T-helper 1 cell treated with Interleukin-12 subunit alpha and Interleukin-12 subunit beta and Interleukin-4 antibody, amounts not matched to agents 30 ng/mL and 1 ng/mL, for 36 hours (primary cell): ENCODE results near the gene OR10A3. TPM values are rescaled to one million over a fixed set of nuclear protein-coding genes. Genes with fewer than 3 reads are reported as not detected.

Experiments
- intact Hi-C: fragments of 100-400 bp; cut with micrococcal nuclease; formaldehyde crosslinking; loops from one replicate; pipeline ENCODE4 v1.15.1; 2024
- total RNA-seq: library from RNA; stranded (reverse); gene quantifications from 2 replicates; pipeline ENCODE4 v1.2.3, GENCODE V29; 2022

The OR10A3 gene
- total RNA-seq, 1 donor from 2014 or later: not detected

- intact Hi-C loops: no loop called here
Measured at GRCh38 chr11:7941146-7941545, 362 bp downstream of the OR10A3 start.

- intact Hi-C loops: no loop called here
Measured at GRCh38 chr11:7936615-7937014, 4.9 kb downstream of the OR10A3 start.

GRCh38 chr11:7931168-7931567 lies 10.3 kb downstream of the OR10A3 start, which contains the start of gene OR10A6:
OR10A6 (minus strand) TSS chr11:7931268; CDS start chr11:7928662, 2,606 bp downstream.
- intact Hi-C loops: no loop called here

GRCh38 chr11:7927635-7928034 lies 13.9 kb downstream of the OR10A3 start:
- intact Hi-C loops: no loop called here

GRCh38 chr11:7924536-7924935 lies 17.0 kb downstream of the OR10A3 start:
- intact Hi-C loops: no loop called here

GRCh38 chr11:7918141-7918540 lies 23.4 kb downstream of the OR10A3 start:
- intact Hi-C loops: no loop called here

GRCh38 chr11:7911011-7911410 lies 30.5 kb downstream of the OR10A3 start:
- intact Hi-C loops: no loop called here

GRCh38 chr11:7910286-7910788 lies 31.2 kb downstream of the OR10A3 start:
- intact Hi-C loops: no loop called here

GRCh38 chr11:7909585-7910285 lies 31.8 kb downstream of the OR10A3 start:
- intact Hi-C loops: no loop called here

- intact Hi-C loops: no loop called here
Measured at GRCh38 chr11:7907121-7907520, 34.4 kb downstream of the OR10A3 start.

GRCh38 chr11:7906481-7906880 lies 35.0 kb downstream of the OR10A3 start:
- intact Hi-C loops: no loop called here

- intact Hi-C loops: no loop called here
Measured at GRCh38 chr11:7905961-7906429, 35.5 kb downstream of the OR10A3 start.

- intact Hi-C loops: no loop called here
Measured at GRCh38 chr11:7905549-7905948, 36.0 kb downstream of the OR10A3 start.

GRCh38 chr11:7904917-7905316 lies 36.6 kb downstream of the OR10A3 start:
- intact Hi-C loops: no loop called here

- intact Hi-C loops: no loop called here
Measured at GRCh38 chr11:7903940-7904339, 37.6 kb downstream of the OR10A3 start.

- intact Hi-C loops: no loop called here
Measured at GRCh38 chr11:7901319-7901854, 40.1 kb downstream of the OR10A3 start.

GRCh38 chr11:7900686-7901085 lies 40.8 kb downstream of the OR10A3 start:
- intact Hi-C loops: no loop called here

- intact Hi-C loops: no loop called here
Measured at GRCh38 chr11:7899418-7899817, 42.1 kb downstream of the OR10A3 start.

GRCh38 chr11:7898666-7899283 lies 42.7 kb downstream of the OR10A3 start:
- intact Hi-C loops: no loop called here

GRCh38 chr11:7896009-7896785 lies 45.3 kb downstream of the OR10A3 start:
- intact Hi-C loops: no loop called here

- intact Hi-C loops: no loop called here
Measured at GRCh38 chr11:7894251-7894650, 47.3 kb downstream of the OR10A3 start.

- intact Hi-C loops: loop anchor here (1.0 kb wide), 1 partner anchor 206 kb away; no protein-coding TSS in a partner anchor
Measured at GRCh38 chr11:7893796-7894195, 47.7 kb downstream of the OR10A3 start.
